Common myeloid progenitor, CD34-positive (primary cell): ENCODE data around the gene CLMN.

Experiments
- CTCF ChIA-PET: fragments of 350-600 bp; sonication (Branson Sonifier 250); formaldehyde crosslinking; loops from one replicate; lab custom pipeline; 2021; ENCODE audit warnings: antibody characterized with exemption; lab: Charles Lee
- POLR2A ChIA-PET: fragments of 350-600 bp; sonication (Branson Sonifier 250); formaldehyde crosslinking; loops from one replicate; lab custom pipeline; 2021; ENCODE audit warnings: antibody characterized with exemption; lab: Charles Lee
- DNase-seq, 3 donors: peaks; one replicate each; pipeline versions ENCODE4 v3.0.0 to v3.0.0-alpha.2; 2013
- H3K27ac ChIP-seq, 2 experiments: 1 replicate in 1 of 2; 2 replicates in 1 of 2; pipeline ENCODE4 v1.7.0; 2013; ENCODE audit warnings: inconsistent platforms in 2 of 2, low read length in 2 of 2, mild to moderate bottlenecking in 2 of 2, low read depth in 1 of 2, moderate library complexity in 1 of 2; ENCODE audit not compliant: severe bottlenecking in 2 of 2, insufficient read depth in 1 of 2, poor library complexity in 1 of 2
- H3K27me3 ChIP-seq, 5 experiments: replicated peaks in 2 of 5; 1 replicate in 3 of 5; 2 replicates in 2 of 5; pipeline versions ENCODE4 v1.6.1 to v1.7.0; 2013; ENCODE audit warnings: low read length in 4 of 5, mild to moderate bottlenecking in 2 of 5, moderate library complexity in 2 of 5, inconsistent platforms in 1 of 5; ENCODE audit not compliant: insufficient read depth in 5 of 5, control insufficient read depth in 4 of 5
- H3K36me3 ChIP-seq, 4 experiments: 1 replicate in 2 of 4; 2 replicates in 2 of 4; pipeline versions ENCODE4 v1.6.1 to v1.7.0; 2013; ENCODE audit warnings: low read length in 3 of 4, control low read depth in 1 of 4, mild to moderate bottlenecking in 1 of 4; ENCODE audit not compliant: control insufficient read depth in 4 of 4, insufficient read depth in 4 of 4
- H3K4me1 ChIP-seq, 4 experiments: 1 replicate in 3 of 4; 2 replicates in 1 of 4; pipeline versions ENCODE4 v1.6.1 to v1.7.1; 2013; ENCODE audit warnings: low read length in 3 of 4, mild to moderate bottlenecking in 3 of 4, control low read depth in 1 of 4, inconsistent platforms in 1 of 4, moderate library complexity in 1 of 4; ENCODE audit not compliant: control insufficient read depth in 4 of 4, insufficient read depth in 4 of 4; ENCODE audit errors: control extremely low read depth in 1 of 4
- H3K4me3 ChIP-seq, 7 experiments: 1 replicate in 4 of 7; 2 replicates in 3 of 7; pipeline versions ENCODE4 v1.5.1 to v1.7.0; 2013; ENCODE audit warnings: mild to moderate bottlenecking in 7 of 7, low read length in 6 of 7, moderate library complexity in 6 of 7, inconsistent platforms in 2 of 7, low read depth in 2 of 7, control low read depth in 1 of 7; ENCODE audit not compliant: insufficient read depth in 4 of 7, control insufficient read depth in 1 of 7; ENCODE audit errors: extremely low read depth in 1 of 7
- H3K9me3 ChIP-seq, 5 experiments: 1 replicate in 4 of 5; 2 replicates in 1 of 5; pipeline versions ENCODE4 v1.6.1 to v1.7.1; 2013; ENCODE audit warnings: low read length in 4 of 5, mild to moderate bottlenecking in 2 of 5, inconsistent platforms in 1 of 5, low read depth in 1 of 5, moderate library complexity in 1 of 5; ENCODE audit not compliant: control insufficient read depth in 4 of 5, insufficient read depth in 2 of 5; ENCODE audit errors: control extremely low read depth in 1 of 5
- WGBS: methylation state at CpG from one replicate; pipeline ENCODE4 v1.1.5; 2013; ENCODE audit not compliant: insufficient coverage; 5-methylcytosine and 5-hydroxymethylcytosine counted together

CLMN gene

DNA sequence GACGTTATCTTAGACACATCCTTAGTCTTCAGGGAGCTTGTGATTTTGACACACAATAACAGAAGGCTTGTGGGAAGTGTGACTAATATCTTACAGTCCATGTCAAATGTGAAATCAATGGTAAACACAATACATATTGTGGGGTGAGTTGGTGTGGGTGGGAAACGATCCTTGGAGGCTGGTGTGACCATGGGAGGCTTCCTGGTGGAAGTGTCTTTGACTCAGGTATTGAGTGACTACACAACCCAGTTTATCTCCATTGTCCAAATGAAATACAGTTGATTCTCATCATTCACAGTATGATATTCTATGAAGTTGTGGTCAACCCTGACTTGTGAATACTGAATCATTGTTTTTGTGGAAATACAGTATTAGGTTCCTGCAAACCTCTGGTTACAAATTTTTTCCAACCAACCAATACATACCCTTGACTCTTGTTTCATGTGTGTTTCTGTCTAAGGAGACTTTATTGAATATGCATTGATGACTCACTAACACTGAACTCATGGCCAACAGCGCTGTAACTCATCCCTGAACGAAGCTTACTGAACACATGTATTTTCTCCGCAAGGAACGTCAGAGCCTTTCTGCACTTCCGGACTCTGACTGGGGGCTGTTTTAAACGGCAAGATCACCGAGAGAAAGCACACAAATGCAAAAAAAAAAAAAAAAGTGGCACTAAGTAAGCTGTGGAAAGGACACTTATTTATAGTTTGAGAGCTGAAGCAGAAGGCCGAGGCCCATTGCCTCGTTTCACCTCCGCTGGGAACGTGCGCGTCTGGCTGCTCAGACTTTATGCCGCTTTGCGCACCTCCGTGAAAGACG, 59.0 kb downstream of the CLMN start:
- DNase-seq: peak in 1 of 3 donors; percentile 25
- no peaks in the 10 kb centered on the region for H3K27me3 ChIP-seq
- CTCF ChIA-PET: interaction anchor here (0.6 to 1.1 kb wide), 4 partner anchors 21 to 641 kb away, joined by 3 read pairs; no protein-coding TSS in a partner anchor
- H3K9me3 ChIP-seq: no peaks in the 10 kb centered on the region
- WGBS: 95% methylated on average over 17 of the region's 19 CpGs
- H3K27ac ChIP-seq: no peak overlapping the region
- H3K36me3 ChIP-seq: no peaks in the 10 kb centered on the region
- peaks cover 3 to 24% (median 12%) of the 10 kb centered on the region in 4 experiments for H3K4me1 ChIP-seq
- POLR2A ChIA-PET: no interaction called here
- no peak overlapping the region for H3K4me3 ChIP-seq

DNA sequence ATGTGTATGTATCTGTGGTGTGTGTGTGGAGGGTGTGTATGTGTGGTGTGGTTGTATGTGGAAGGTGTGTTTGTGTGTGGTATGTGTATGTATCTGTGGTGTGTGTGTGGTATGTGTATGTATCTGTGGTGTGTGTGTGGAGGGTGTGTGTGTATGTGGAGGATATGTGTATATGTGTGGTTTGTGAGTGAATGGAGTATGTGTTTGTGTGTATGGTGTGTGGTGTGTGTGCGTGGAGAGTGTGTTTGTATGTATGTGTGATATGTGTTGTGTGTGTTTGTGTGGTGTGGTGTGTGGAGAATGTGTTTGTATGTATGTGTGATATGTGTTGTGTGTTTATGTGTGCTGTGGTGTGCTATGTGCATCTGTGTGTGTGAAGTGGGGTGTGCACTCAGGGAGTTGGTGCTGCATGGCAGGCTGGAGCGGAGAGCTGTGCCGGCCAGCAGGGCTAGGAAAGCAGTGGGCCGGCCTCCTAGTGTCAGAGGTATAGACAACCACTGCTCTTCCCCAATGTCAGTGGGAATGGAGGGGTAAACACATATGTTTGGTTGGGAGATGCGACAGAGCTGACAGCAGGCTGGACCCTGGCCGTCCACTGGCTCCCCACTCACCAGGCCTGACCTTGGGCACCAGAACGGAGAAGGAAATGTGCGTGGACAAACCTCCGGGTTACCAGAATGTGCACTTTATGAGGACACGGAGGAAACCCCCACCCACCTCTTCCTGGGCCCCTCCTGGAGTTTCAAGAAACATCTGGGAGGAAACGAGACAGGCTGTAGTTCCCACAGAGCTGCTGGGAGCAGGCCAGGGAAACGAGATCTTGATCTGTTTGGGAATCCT, 60.7 kb downstream of the CLMN start:
- Histone ChIP-seq H3K4me1 (peaks cover 0 to 12% (median 4%) of the 10 kb centered on the region in 4 experiments), H3K36me3 (no peaks in the 10 kb centered on the region), H3K27ac (no peak overlapping the region), H3K4me3 (no peak overlapping the region), H3K27me3 (no peaks in the 10 kb centered on the region), H3K9me3 (no peaks in the 10 kb centered on the region)
- CTCF ChIA-PET: no interaction called here
- POLR2A ChIA-PET: no interaction called here
- DNase-seq: peak in 1 of 3 donors; percentile 24
- 67% methylated on average over 6 of the region's 12 CpGs for WGBS

DNA sequence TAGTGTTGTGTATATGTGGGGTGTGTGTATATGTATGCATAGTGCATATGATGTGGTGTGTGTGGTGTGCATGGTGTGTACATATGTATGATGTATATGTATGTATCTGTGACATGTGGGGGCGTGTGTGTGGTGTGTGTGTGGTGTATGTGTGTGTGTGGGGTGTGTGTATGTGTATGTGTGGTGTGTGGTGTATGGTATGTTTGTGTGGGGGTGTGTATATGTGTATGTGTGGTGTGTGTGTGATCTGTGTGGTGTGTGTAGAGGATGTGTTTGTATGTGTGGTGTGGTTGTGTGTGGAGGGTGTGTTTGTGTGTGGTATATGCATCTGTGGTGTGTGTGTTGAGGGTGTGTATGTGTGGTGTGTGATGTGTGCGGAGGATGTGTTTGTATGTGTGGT, 61.6 kb downstream of the CLMN start:
- H3K36me3 ChIP-seq: no peaks in the 10 kb centered on the region
- 100% methylated on average over 1 of the region's 2 CpGs for WGBS
- H3K27ac ChIP-seq: no peak overlapping the region
- ChIA-PET CTCF (no interaction called here), POLR2A (no interaction called here)
- H3K9me3 ChIP-seq: no peaks in the 10 kb centered on the region
- peaks cover 0 to 12% (median 4%) of the 10 kb centered on the region in 4 experiments for H3K4me1 ChIP-seq
- DNase-seq: no peak
- no peaks in the 10 kb centered on the region for H3K27me3 ChIP-seq
- no peak overlapping the region for H3K4me3 ChIP-seq

GRCh38 chr14:95257521-95257920, 62.2 kb downstream of the CLMN start:
- 94% methylated on average over 11 of the region's 11 CpGs for WGBS
- Histone ChIP-seq H3K9me3 (no peaks in the 10 kb centered on the region), H3K4me3 (no peak overlapping the region), H3K27ac (no peak overlapping the region), H3K4me1 (peaks cover 0 to 12% (median 4%) of the 10 kb centered on the region in 4 experiments), H3K36me3 (no peaks in the 10 kb centered on the region), H3K27me3 (no peaks in the 10 kb centered on the region)
- DNase-seq: no peak
- CTCF ChIA-PET: no interaction called here
- POLR2A ChIA-PET: no interaction called here

DNA sequence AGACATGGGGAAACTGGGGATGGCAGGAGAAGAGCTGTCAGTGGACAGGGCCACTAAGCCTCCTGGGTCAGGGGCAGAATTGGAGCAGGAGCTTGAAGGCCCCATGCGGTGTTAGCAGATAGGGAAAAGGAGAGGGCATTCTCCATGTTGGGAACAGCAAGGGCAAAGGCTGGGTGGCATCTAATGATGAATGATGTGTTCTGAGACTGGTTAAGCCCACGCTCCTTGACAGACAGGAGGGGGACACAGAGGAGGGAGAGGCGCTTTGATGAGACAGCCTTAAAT, 63.0 kb downstream of the CLMN start:
- DNase-seq: no peak
- Histone ChIP-seq H3K4me1 (peaks cover 0 to 12% (median 4%) of the 10 kb centered on the region in 4 experiments), H3K27me3 (no peaks in the 10 kb centered on the region), H3K9me3 (no peaks in the 10 kb centered on the region), H3K27ac (no peak overlapping the region), H3K4me3 (no peak overlapping the region), H3K36me3 (no peaks in the 10 kb centered on the region)
- POLR2A ChIA-PET: no interaction called here
- CTCF ChIA-PET: no interaction called here
- WGBS: 94% methylated on average over 3 of the region's 3 CpGs

DNA sequence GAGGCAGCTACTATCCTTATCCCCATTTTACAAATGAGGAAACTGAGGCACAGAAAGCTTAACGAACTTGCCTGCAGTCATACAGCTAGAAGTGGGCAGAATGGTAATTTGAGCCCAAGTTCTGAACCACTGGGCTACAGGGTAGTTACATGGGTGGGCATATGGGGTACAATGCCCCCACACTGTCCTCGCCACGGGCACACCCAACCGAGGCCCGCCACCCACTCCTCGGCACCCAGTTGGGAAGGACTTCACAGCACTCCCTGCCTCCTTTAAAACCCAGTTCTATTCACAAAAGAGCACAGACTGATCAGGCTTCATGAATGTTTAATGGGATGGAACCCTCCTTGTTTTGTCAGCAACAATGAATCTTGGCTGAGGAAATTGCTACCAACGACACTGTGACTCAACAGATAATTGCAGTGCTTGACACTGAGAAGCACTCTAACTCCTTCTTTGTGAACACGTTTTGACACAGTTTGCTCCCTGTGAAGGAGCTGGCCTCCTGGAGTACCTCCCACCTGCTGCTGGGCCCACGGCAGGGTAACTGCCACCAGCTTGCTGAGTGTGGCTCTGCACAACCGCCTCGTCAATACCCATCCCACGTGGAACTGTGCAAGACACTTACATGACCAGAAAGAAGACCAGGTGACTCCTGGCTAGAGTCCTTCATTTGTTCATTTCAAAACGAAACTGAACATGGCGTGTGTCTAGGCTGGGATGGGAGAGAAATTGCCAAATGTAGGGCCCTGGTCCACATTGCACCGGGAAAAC, 63.5 kb downstream of the CLMN start:
- no peaks in the 10 kb centered on the region for H3K9me3 ChIP-seq
- no peak overlapping the region for H3K27ac ChIP-seq
- H3K27me3 ChIP-seq: no peaks in the 10 kb centered on the region
- ChIA-PET CTCF (interaction anchor here (0.6 to 0.9 kb wide), 2 partner anchors 8 to 10 kb away, joined by 3 read pairs; no protein-coding TSS in a partner anchor), POLR2A (interaction anchor here (0.5 kb wide), 1 partner anchor 94 kb away, joined by 3 read pairs; no protein-coding TSS in a partner anchor)
- H3K4me3 ChIP-seq: no peak overlapping the region
- H3K4me1 ChIP-seq: peaks cover 0 to 12% (median 4%) of the 10 kb centered on the region in 4 experiments
- WGBS: 74% methylated on average over 10 of the region's 15 CpGs
- peak in 1 of 3 donors; percentile 36 for DNase-seq
- H3K36me3 ChIP-seq: no peaks in the 10 kb centered on the region
